ENCODE measurements around the gene JAK3.

The JAK3 gene

GRCh38 chr19:17775991-17776803 lies 71.6 kb downstream of the JAK3 start:
- DNase-seq: no peak

GRCh38 chr19:17775245-17775927 lies 72.4 kb downstream of the JAK3 start:
- no peak for DNase-seq

Data from NCI-H446 (cell line).